ENCODE measurements around the gene CD44.

CD44 gene

DNA sequence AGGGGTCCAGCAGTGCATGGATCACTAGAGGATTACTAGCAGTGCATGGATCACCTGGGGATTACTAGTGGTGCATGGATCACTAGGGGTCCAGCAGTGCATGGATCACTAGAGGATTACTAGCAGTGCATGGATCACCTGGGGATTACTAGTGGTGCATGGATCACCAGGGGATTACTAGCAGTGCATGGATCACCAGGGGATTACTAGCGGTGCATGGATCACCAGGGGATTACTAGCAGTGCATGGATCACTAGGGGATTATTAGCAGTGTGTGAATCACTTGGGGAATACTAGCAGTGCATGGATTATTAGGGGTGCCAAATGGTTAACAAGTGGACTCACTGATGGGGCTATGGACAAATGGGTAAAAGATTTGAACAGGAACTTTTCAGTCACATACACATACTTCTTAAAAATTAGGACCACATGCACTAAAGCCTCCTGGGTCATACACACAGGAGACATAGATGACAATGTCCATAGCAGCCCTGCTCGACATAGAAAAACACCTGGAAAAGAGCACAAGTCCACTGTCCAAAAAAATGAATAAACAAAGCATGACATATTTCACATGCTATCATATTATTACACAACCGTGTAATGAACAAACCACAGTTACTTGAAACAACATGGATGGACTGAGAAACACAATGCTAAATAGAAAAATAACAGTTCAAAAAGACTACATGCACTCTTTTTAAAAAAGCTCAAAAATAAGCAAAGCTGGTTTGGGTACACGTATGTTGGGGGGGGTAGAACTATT lies 109.8 kb downstream of the CD44 start:
- no peak for DNase-seq (ENCODE audit: low read depth)
- no peak overlapping the region for H3K4me3 ChIP-seq (ENCODE audit: low read length)
- TF ChIP-seq, protein P1, sequence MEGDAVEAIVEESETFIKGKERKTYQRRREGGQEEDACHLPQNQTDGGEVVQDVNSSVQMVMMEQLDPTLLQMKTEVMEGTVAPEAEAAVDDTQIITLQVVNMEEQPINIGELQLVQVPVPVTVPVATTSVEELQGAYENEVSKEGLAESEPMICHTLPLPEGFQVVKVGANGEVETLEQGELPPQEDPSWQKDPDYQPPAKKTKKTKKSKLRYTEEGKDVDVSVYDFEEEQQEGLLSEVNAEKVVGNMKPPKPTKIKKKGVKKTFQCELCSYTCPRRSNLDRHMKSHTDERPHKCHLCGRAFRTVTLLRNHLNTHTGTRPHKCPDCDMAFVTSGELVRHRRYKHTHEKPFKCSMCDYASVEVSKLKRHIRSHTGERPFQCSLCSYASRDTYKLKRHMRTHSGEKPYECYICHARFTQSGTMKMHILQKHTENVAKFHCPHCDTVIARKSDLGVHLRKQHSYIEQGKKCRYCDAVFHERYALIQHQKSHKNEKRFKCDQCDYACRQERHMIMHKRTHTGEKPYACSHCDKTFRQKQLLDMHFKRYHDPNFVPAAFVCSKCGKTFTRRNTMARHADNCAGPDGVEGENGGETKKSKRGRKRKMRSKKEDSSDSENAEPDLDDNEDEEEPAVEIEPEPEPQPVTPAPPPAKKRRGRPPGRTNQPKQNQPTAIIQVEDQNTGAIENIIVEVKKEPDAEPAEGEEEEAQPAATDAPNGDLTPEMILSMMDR (conservative IDR thresholded peaks at IDR 0.05; ENCODE audit: low read depth, low read length): no peak

DNA sequence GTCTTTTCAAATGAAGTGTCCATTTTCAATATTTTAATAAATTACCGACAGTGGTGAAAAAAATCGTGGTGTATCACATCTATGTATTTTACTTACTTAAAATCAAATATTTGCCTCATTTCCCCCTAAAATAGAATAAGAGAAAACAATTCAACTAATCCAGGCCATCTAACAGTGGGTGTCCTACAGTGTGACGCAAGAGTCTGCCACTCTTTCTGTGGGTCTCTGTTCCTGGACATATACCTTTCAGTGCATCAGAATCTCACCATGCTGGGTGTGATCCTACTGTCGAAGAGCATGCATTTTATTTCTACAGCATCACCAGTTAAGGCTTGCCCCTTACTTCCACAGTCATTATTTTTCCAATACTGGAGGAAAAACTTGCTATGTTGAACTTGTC lies 111.2 kb downstream of the CD44 start:
- no peak overlapping the region for H3K4me3 ChIP-seq (ENCODE audit: low read length)
- no peak for DNase-seq (ENCODE audit: low read depth)
- TF ChIP-seq, protein P1 (conservative IDR thresholded peaks at IDR 0.05; ENCODE audit: low read depth, low read length): no peak

DNA sequence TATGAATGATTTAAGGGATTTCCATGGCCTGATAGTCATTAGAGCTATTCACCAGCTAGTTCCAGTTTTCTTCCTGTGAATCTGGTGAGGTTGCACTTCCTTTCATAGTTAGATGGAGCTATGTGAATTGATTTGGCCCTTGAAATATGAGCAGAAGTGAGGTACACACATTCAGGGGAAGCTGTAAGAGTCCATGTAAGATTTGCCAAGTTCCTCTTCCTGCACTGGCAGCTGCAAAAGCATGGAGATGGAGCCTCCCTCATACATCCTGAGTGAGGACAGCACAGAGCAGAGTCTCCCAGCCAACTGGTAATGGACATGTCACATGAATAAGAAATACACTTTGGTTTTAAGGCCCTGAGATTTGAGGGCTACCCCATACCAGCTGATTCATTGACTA lies 111.7 kb downstream of the CD44 start:
- H3K4me3 ChIP-seq (ENCODE audit: low read length): no peak overlapping the region
- TF ChIP-seq, protein P1 (conservative IDR thresholded peaks at IDR 0.05; ENCODE audit: low read depth, low read length): no peak
- DNase-seq (ENCODE audit: low read depth): no peak

DNA sequence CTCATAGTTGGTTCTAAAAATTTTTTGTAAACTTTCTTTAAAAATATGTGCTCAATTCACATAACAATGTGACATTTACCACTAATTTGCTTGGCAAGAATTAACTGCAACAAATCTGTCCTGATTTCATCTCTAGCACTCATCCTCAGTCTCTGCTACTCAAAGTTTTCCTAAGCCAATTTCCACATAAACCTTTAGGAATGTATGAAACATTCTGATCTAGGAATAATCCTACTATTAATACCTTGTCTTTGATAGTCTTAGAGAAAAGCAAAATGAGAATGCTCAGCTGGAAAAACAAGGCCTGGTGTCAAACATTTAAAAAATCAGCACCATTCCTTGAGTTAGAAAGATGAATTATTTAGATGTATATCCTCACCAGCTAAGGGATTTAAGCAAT lies 114.3 kb downstream of the CD44 start:
- TF ChIP-seq, protein P1 (conservative IDR thresholded peaks at IDR 0.05; ENCODE audit: low read depth, low read length): no peak
- no peak for DNase-seq (ENCODE audit: low read depth)
- H3K4me3 ChIP-seq (ENCODE audit: low read length): no peak overlapping the region

DNA sequence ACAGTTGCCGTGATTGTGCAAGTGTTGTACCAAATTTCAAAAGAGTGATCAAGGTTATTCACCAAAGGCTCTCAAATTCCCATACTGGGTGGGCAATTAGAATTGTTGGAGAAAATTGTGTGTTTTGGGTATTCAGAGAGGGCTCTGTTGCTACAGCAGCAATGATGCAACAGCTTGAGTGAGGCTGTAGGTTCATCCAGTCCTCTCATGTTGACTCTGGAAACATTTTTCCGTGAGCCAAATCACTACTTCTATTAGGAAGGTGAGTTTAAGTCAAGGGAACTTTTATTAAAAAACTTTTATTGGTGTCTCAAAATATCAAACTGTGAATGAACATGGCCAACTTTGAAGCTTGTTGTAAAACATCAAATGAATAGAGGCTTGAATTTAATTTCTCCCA lies 116.5 kb downstream of the CD44 start:
- TF ChIP-seq, protein P1 (conservative IDR thresholded peaks at IDR 0.05; ENCODE audit: low read depth, low read length): no peak
- DNase-seq (ENCODE audit: low read depth): no peak
- H3K4me3 ChIP-seq (ENCODE audit: low read length): no peak overlapping the region

DNA sequence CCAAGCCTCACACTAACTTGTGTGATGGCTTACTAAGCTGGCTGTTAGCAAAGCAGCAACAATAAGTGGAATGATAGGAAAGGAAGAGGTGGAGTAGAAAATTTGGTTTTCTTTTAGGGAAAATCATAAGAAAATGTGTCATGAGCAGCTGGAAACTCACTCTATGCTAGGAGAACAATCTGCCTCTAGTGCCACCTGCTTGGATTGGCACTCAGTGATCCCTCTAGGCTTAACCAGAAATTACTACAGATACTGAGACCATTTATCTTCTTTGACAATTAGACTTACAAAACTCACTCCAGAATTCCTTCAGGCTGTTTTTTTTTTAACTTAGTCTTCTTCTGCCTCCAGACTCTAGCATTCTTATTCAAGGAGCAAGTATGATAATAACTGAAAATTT lies 117.3 kb downstream of the CD44 start:
- TF ChIP-seq, protein P1 (conservative IDR thresholded peaks at IDR 0.05; ENCODE audit: low read depth, low read length): no peak
- H3K4me3 ChIP-seq (ENCODE audit: low read length): no peak overlapping the region
- DNase-seq (ENCODE audit: low read depth): no peak

DNA sequence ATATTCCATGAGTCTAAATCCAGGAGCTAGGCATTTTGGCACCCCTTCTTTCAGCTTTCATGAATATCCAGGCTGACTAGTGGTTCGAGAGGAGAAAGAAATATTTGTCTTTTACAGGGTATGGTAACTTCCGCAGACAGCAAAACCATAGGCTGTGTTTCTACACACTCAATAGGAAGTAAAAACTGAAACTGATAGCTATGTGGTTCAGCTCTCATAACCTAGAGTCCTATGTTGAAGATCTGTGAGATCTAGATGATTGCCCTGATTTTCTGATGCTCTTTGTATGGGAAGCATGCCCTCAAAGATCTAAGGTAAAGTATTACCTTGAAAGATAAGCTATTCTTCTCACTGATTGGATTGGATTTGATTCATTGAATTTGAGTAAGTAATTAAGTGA lies 118.3 kb downstream of the CD44 start:
- no peak for DNase-seq (ENCODE audit: low read depth)
- TF ChIP-seq, protein P1 (conservative IDR thresholded peaks at IDR 0.05; ENCODE audit: low read depth, low read length): no peak
- no peak overlapping the region for H3K4me3 ChIP-seq (ENCODE audit: low read length)
